HG03095 (cell line): Measurements from ENCODE around the gene TMCC2.
"Not testable (repeated sequence)": the region's sequence is repeated elsewhere in the genome, so short reads cannot be mapped to it uniquely, and the experiment has no call there.

Source experiments
- ATAC-seq: cut with Tn5 transposase; IDR thresholded peaks from one replicate; pipeline ENCODE4 v1.9.1; 2021; ENCODE audit warnings: moderate library complexity; ENCODE audit not compliant: unreplicated experiment

The TMCC2 gene

DNA sequence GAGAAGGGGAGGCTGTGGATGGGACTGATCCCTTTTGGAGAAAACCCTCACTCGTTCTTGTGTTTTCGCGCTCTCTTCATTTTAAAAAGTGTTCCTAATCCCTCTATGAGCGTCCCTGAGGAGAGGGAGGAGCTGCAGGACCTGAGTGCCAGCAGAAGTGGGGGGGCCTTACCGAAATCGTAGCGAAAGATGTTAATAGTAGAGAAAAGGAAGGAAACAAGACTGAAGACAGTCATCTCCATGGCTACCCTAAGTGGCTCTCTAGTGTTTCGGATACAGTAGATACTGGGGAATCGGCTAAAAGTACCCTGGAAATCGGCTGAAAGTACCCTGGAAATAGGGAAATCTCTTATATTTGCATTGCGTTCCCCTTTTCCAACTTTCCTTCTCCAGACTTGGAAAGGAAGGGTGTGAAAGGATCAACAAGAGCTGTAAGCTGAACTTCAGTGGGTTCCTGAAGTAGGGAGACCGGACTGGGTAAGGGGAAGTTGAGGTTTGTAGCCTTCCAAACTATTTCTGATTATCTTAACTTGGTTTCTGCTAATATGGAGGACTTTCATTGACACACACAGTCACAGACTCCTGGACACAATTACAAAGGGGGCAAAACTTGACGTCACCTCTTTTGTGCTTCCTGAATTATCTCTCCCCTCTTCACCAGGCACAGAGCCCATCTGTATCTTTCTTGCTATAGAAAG, 15.8 kb upstream of the TMCC2 start:
- ATAC-seq: peak; percentile 38

GRCh38 chr1:205214756-205215155, 13.0 kb upstream of the TMCC2 start:
- no peak for ATAC-seq

GRCh38 chr1:205216588-205216987, 11.2 kb upstream of the TMCC2 start:
- ATAC-seq: no peak

- ATAC-seq: no peak
Observed at GRCh38 chr1:205217418-205217817, 10.3 kb upstream of the TMCC2 start.

GRCh38 chr1:205220421-205220820, 7.3 kb upstream of the TMCC2 start:
- no peak for ATAC-seq

DNA sequence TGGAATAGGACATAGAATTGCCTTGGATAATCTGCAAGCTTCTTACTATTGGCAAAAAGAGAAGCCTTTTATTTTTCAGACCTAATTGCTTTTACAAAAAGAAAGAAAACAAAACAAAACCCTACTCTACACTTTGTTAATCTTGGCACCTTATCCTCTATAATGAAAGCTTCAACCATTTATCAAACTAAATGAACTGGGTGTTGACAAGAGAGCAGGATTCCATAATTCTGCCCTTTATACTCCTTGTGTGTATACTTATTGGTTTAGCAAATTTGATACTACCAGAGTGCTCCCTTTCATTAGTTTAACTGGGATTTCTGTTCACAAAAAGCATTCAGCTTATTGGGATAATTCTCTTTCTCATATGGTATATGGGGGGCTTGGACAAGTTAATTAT, 3.0 kb upstream of the TMCC2 start:
- no peak for ATAC-seq

DNA sequence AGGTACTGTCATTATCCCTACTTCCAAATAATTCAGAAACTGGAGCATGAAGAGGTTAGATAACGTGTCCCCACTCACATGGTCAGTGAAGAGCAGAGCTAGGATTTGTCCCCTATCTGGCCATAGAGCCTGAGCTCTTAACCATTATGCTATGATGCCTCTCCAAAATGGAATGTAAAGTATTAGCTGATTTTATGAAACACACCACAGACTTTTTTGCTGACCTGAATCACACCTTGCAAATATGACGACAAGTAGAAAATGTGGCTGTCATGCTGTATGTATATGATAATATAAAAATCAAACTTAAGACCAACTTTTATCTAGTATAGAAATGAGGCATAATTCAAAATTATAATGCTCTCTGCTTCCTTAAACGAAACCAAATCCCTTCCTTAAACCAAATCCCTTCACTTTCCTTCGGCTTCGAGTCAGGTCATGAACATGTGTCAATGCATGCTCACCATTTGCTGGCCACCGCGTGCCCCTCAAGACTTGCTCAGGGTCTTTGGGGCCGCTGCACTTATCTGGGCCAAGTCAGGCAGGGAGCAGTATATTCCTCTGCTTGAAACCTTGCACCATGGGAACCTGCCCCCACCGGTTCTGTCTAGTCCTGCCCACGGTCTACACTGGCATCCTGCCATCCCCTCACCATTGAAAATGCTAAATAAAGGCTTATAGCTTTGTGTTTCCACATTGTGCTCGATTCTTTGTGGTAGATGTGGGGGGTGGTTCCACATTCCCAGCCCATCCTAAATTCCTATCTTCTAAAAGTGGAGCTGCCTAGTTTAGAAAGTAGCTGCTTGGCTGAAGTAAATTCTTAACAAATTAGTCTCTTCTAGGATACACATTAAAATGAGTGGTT, 1.6 kb upstream of the TMCC2 start:
- ATAC-seq: no peak

GRCh38 chr1:205226868-205227583, 720 bp upstream of the TMCC2 start:
- no peak for ATAC-seq

- ATAC-seq: peak; percentile 4
Observed at GRCh38 chr1:205228093-205228521, 361 bp downstream of the TMCC2 start.

DNA sequence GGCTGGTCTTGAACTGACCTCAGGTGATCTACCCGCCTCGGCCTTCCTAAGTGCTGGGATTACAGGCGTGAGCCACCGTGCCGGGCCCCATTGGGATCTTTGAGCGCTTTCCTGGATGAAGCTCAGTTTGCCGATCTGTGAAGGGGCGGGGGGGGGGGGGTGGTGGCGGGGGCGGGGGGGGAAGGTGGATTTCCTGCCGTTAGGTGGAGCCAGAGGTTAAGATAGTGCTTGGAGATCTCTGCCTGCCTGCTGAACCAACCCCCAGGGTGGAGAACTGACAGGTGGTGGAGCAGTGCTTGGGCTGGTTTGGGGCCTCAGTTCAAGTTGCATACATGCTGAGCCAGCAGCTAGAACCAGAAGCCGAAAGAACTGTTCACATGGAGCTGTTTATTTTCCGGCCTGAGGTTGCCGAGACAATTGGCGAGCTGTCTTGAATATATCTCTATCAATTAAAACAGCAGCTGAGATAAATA, 1.7 kb downstream of the TMCC2 start:
- peak; percentile 40 for ATAC-seq

DNA sequence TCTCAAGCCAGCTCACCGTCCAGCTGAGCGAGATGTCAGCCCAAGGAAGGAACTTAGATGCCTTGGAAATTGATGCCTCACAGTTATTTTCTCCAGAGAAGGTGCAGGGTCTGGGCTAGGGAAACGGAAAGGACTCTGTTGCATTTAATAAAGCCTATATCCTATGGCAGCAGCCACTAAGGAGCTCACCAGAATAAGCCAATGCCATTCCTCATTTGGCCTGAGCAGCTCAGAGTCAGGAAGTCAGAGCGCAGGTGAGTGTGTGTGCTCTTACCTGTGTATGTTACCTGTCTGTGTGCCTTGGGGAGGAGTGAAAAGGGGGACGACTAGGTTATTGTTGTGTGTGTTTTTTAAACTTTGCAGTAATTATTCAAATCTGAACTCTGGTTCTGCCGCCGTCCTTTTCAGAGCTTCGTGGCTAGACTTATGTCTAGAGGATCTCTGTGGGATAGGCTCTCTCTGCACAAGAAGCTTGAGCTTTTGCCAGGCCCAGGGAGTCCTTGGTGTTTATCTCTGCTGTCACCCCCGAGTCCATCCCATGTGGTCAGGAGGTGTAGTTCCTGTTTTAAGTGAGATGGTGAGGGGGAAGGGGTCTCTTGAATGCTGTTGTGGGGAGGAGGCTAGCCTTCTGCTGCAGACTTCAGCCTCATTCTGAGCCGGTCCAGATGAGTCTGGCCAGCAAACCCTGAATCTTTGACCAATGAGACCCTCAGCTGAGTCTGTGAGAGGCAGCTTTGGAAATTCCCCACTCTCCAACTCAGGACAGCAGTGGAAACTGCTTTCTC, 2.4 kb downstream of the TMCC2 start:
- ATAC-seq: no peak

GRCh38 chr1:205230982-205231381, 3.2 kb downstream of the TMCC2 start:
- no peak for ATAC-seq

GRCh38 chr1:205232127-205232820, 4.5 kb downstream of the TMCC2 start:
- ATAC-seq: no peak

GRCh38 chr1:205232945-205233397, 5.2 kb downstream of the TMCC2 start:
- ATAC-seq: no peak

DNA sequence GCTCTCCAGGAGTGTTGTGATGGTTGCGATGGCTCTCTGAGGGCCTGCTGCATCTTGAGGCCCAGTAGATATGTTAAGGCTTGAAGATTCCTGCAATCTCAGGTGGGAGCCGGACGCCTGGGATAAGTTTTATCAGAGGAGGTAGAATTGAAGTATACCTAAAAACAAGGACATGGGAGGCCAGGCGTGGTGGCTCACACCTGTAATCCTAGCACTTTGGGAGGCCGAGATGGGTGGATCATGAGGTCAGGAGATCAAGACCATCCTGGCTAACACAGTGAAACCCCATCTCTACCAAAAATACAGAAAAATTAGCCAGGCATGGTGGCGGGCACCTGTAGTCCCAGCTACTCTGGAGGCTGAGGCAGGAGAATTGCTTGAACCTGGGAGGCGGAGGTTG, 6.2 kb downstream of the TMCC2 start:
- not testable (repeated sequence) for ATAC-seq

- ATAC-seq: no peak
Observed at GRCh38 chr1:205235951-205236350, 8.2 kb downstream of the TMCC2 start.

- no peak for ATAC-seq
Observed at GRCh38 chr1:205236526-205236925, 8.8 kb downstream of the TMCC2 start.

DNA sequence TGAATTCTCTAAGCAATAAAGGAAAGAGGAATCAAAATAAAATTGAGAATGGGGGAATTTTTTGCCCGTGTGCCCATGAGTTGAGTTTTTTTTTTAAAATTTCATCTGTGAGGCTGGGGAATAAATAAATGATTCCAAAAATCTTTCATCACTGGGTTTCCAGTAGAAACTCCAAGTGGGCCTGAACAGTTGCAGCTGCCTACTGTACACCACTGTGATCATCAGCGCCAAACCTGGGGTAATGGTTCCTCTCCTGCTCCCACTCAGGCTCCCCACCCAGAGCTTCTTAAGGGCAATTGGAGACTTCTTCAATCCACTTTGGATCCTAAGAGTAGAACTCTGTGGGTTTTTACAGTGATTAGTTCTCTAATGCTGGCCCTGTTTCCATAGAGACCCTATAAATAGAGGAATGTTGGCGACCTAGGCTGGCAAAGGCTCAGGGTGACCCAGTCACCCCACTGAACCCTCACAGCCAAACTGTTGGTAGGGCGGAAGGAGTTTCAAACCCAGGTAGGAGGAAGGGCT, 9.3 kb downstream of the TMCC2 start:
- no peak for ATAC-seq

- no peak for ATAC-seq
Observed at GRCh38 chr1:205237526-205238484, 10.1 kb downstream of the TMCC2 start.
